ENCODE measurements around the gene BCL11A.
A peak's percentile ranks its signal among the peaks of the same experiment; 100 is the strongest.

BCL11A gene

GRCh38 chr2:60569680-60570111, 16.2 kb upstream of the BCL11A start:
- Mint-ChIP-seq H3K9me3 (no peaks in the 10 kb centered on the region), H3K27ac (no peak overlapping the region), H3K4me3 (no peak overlapping the region), H3K36me3 (no peaks in the 10 kb centered on the region), H3K4me1 (no peaks in the 10 kb centered on the region)
- ATAC-seq (no peak), DNase-seq (ENCODE audit: low spot score in 2 of 2) (no peak)

GRCh38 chr2:60567919-60568768, 14.7 kb upstream of the BCL11A start:
- no peak overlapping the region for H3K27ac Mint-ChIP-seq
- no peaks in the 10 kb centered on the region for H3K4me1 Mint-ChIP-seq
- no peaks in the 10 kb centered on the region for H3K36me3 Mint-ChIP-seq
- no peak overlapping the region for H3K4me3 Mint-ChIP-seq
- DNase-seq (ENCODE audit: low spot score in 2 of 2) (no peak), ATAC-seq (no peak)
- H3K9me3 Mint-ChIP-seq: no peaks in the 10 kb centered on the region

GRCh38 chr2:60567096-60567495, 13.6 kb upstream of the BCL11A start:
- Mint-ChIP-seq H3K27ac (no peak overlapping the region), H3K9me3 (no peaks in the 10 kb centered on the region), H3K4me3 (no peak overlapping the region), H3K36me3 (no peaks in the 10 kb centered on the region), H3K4me1 (no peaks in the 10 kb centered on the region)
- DNase-seq (ENCODE audit: low spot score in 2 of 2): no peak
- no peak for ATAC-seq

- Mint-ChIP-seq H3K9me3 (no peaks in the 10 kb centered on the region), H3K36me3 (no peaks in the 10 kb centered on the region), H3K4me1 (no peaks in the 10 kb centered on the region), H3K27ac (no peak overlapping the region), H3K4me3 (no peak overlapping the region)
- DNase-seq (ENCODE audit: low spot score in 2 of 2) (no peak), ATAC-seq (no peak)
Observed at GRCh38 chr2:60565472-60565871, 12.0 kb upstream of the BCL11A start.

- peak; percentile 65 for ATAC-seq
- H3K4me3 Mint-ChIP-seq: no peak overlapping the region
- no peak for DNase-seq (ENCODE audit: low spot score in 2 of 2)
Observed at GRCh38 chr2:60560734-60561644, 7.5 kb upstream of the BCL11A start.

GRCh38 chr2:60559880-60560279, 6.4 kb upstream of the BCL11A start:
- no peaks in the 10 kb centered on the region for H3K9me3 Mint-ChIP-seq
- H3K27ac Mint-ChIP-seq: no peak overlapping the region
- DNase-seq (ENCODE audit: low spot score in 2 of 2): no peak
- no peak for ATAC-seq
- peaks cover 23% of the 10 kb centered on the region for H3K4me1 Mint-ChIP-seq
- H3K36me3 Mint-ChIP-seq: no peaks in the 10 kb centered on the region
- no peak overlapping the region for H3K4me3 Mint-ChIP-seq

More at GRCh38 chr2:60560734-60561644, 7.5 kb upstream of the BCL11A start:
- Mint-ChIP-seq H3K36me3 (no peaks in the 10 kb centered on the region), H3K27ac (no peak overlapping the region), H3K9me3 (no peaks in the 10 kb centered on the region), H3K4me1 (peaks cover 12% of the 10 kb centered on the region)

- no peaks in the 10 kb centered on the region for H3K36me3 Mint-ChIP-seq
- ATAC-seq (no peak), DNase-seq (ENCODE audit: low spot score in 2 of 2) (no peak)
- no peaks in the 10 kb centered on the region for H3K9me3 Mint-ChIP-seq
- H3K4me3 Mint-ChIP-seq: no peak overlapping the region
- H3K4me1 Mint-ChIP-seq: peaks cover 31% of the 10 kb centered on the region
- H3K27ac Mint-ChIP-seq: no peak overlapping the region
Observed at GRCh38 chr2:60558536-60558935, 5.1 kb upstream of the BCL11A start.

GRCh38 chr2:60557486-60557864, 4.0 kb upstream of the BCL11A start:
- H3K36me3 Mint-ChIP-seq: no peaks in the 10 kb centered on the region
- peak overlapping the region; percentile 43 for H3K4me3 Mint-ChIP-seq
- H3K4me1 Mint-ChIP-seq: peaks cover 35% of the 10 kb centered on the region
- DNase-seq (ENCODE audit: low spot score in 2 of 2) (no peak), ATAC-seq (no peak)
- H3K9me3 Mint-ChIP-seq: no peaks in the 10 kb centered on the region
- peak overlapping the region; percentile 22 for H3K27ac Mint-ChIP-seq

GRCh38 chr2:60556576-60557485, 3.4 kb upstream of the BCL11A start:
- Mint-ChIP-seq H3K36me3 (no peaks in the 10 kb centered on the region), H3K4me3 (peak overlapping the region; percentile 43), H3K9me3 (no peaks in the 10 kb centered on the region), H3K4me1 (peaks cover 35% of the 10 kb centered on the region), H3K27ac (peak overlapping the region; percentile 22)
- no peak for ATAC-seq
- no peak for DNase-seq (ENCODE audit: low spot score in 2 of 2)

- H3K27ac Mint-ChIP-seq: no peak overlapping the region
Observed at GRCh38 chr2:60556175-60556574, 2.7 kb upstream of the BCL11A start.

GRCh38 chr2:60555783-60556139, 2.3 kb upstream of the BCL11A start:
- Mint-ChIP-seq H3K9me3 (no peaks in the 10 kb centered on the region), H3K27ac (no peak overlapping the region), H3K4me3 (peak overlapping the region; percentile 77), H3K36me3 (no peaks in the 10 kb centered on the region), H3K4me1 (peaks cover 41% of the 10 kb centered on the region)
- peak; percentile 3 for ATAC-seq
- no peak for DNase-seq (ENCODE audit: low spot score in 2 of 2)

More at GRCh38 chr2:60556175-60556574, 2.7 kb upstream of the BCL11A start:
- no peaks in the 10 kb centered on the region for H3K36me3 Mint-ChIP-seq
- ATAC-seq: no peak
- peaks cover 38% of the 10 kb centered on the region for H3K4me1 Mint-ChIP-seq
- H3K4me3 Mint-ChIP-seq: peak overlapping the region; percentile 77
- no peaks in the 10 kb centered on the region for H3K9me3 Mint-ChIP-seq
- no peak for DNase-seq (ENCODE audit: low spot score in 2 of 2)

GRCh38 chr2:60555066-60555782, 1.8 kb upstream of the BCL11A start:
- no peaks in the 10 kb centered on the region for H3K9me3 Mint-ChIP-seq
- no peak overlapping the region for H3K27ac Mint-ChIP-seq
- DNase-seq (ENCODE audit: low spot score in 2 of 2) (peak in 1 of 2 donors; percentile 67), ATAC-seq (peak; percentile 53)
- peaks cover 43% of the 10 kb centered on the region for H3K4me1 Mint-ChIP-seq
- H3K4me3 Mint-ChIP-seq: peak overlapping the region; percentile 77
- H3K36me3 Mint-ChIP-seq: no peaks in the 10 kb centered on the region

- Mint-ChIP-seq H3K27ac (no peak overlapping the region), H3K36me3 (no peaks in the 10 kb centered on the region), H3K9me3 (no peaks in the 10 kb centered on the region), H3K4me3 (peak overlapping the region; percentile 77), H3K4me1 (peaks cover 48% of the 10 kb centered on the region)
- no peak for DNase-seq (ENCODE audit: low spot score in 2 of 2)
- peak; percentile 3 for ATAC-seq
Observed at GRCh38 chr2:60554646-60555065, 1.2 kb upstream of the BCL11A start.

GRCh38 chr2:60554074-60554645, 706 bp upstream of the BCL11A start:
- Mint-ChIP-seq H3K4me1 (peaks cover 51% of the 10 kb centered on the region), H3K36me3 (no peaks in the 10 kb centered on the region), H3K4me3 (peak overlapping the region; percentile 77), H3K9me3 (no peaks in the 10 kb centered on the region), H3K27ac (no peak overlapping the region)
- ATAC-seq (peak; percentile 25), DNase-seq (ENCODE audit: low spot score in 2 of 2) (no peak)
